B cell (primary cell): ENCODE measurements around the gene TRERF1. TPM values are rescaled to one million over a fixed set of nuclear protein-coding genes. Genes with fewer than 3 reads are reported as not detected.

ENCODE experiments used
- ATAC-seq: fragments of 200-7000 bp; cut with Tn5 transposase; one replicate; pipeline ENCODE4 v1.10.0; 2021; ENCODE audit warnings: low read depth, mild to moderate bottlenecking, moderate number of reproducible peaks, moderate library complexity
- CTCF ChIA-PET: fragments of 350-600 bp; sonication (Branson Sonifier 250); formaldehyde crosslinking; loops from one replicate; lab custom pipeline; 2021; ENCODE audit warnings: antibody characterized with exemption, inconsistent platforms; lab: Charles Lee
- POLR2A ChIA-PET: fragments of 350-600 bp; sonication (Branson Sonifier 250); formaldehyde crosslinking; loops from one replicate; lab custom pipeline; 2021; ENCODE audit warnings: antibody characterized with exemption; lab: Charles Lee
- DNase-seq: peaks from one replicate; pipeline ENCODE4 v3.0.0; 2013
- H2AFZ ChIP-seq: 2 replicates; pipeline ENCODE4 v1.6.1; 2012; ENCODE audit warnings: mild to moderate bottlenecking, low read depth, low read length; ENCODE audit not compliant: insufficient read depth, poor library complexity, severe bottlenecking
- H3K27ac ChIP-seq, 2 donors: 1 replicate in 1 of 2; 2 replicates in 1 of 2; pipeline ENCODE4 v1.5.1; 2012 to 2013; ENCODE audit warnings: low read length in 2 of 2, mild to moderate bottlenecking in 2 of 2, moderate library complexity in 1 of 2
- H3K27me3 ChIP-seq, 4 experiments: fragments of 200-600 bp in 1 of 4; sonication (generic) in 1 of 4; replicated peaks in 1 of 4; 1 replicate in 2 of 4; 2 replicates in 2 of 4; pipeline versions ENCODE4 v1.6.1 to v1.7.0; 2013 to 2016; ENCODE audit warnings: low read length in 3 of 4, mild to moderate bottlenecking in 2 of 4, mixed read lengths in 1 of 4, moderate library complexity in 1 of 4; ENCODE audit not compliant: insufficient read depth in 4 of 4, control insufficient read depth in 3 of 4; ENCODE audit errors: control extremely low read depth in 1 of 4
- H3K36me3 ChIP-seq, 2 experiments: replicated peaks in 1 of 2; 1 replicate in 1 of 2; 2 replicates in 1 of 2; pipeline versions ENCODE4 v1.6.1 to v1.7.1; 2013; ENCODE audit warnings: low read length in 1 of 2; ENCODE audit not compliant: insufficient read depth in 2 of 2, control insufficient read depth in 1 of 2; ENCODE audit errors: control extremely low read depth in 1 of 2, extremely low read depth in 1 of 2
- H3K4me1 ChIP-seq, 2 donors: fragments of 200-600 bp in 1 of 2; sonication (generic) in 1 of 2; 1 replicate in 1 of 2; 2 replicates in 1 of 2; pipeline versions ENCODE4 v1.5.1 to v1.6.1; 2013 to 2017; ENCODE audit warnings: low read length in 2 of 2; ENCODE audit not compliant: control insufficient read depth in 2 of 2, insufficient read depth in 2 of 2
- H3K4me2 ChIP-seq: replicated peaks from 2 replicates; pipeline ENCODE3; 2012; ENCODE audit warnings: mild to moderate bottlenecking, low read depth, low read length; ENCODE audit not compliant: poor library complexity, severe bottlenecking
- H3K4me3 ChIP-seq, 5 experiments: fragments of 200-600 bp in 1 of 5; sonication (generic) in 1 of 5; 1 replicate in 3 of 5; 2 replicates in 2 of 5; pipeline versions ENCODE4 v1.5.1 to v1.7.0; 2011 to 2016; ENCODE audit warnings: low read length in 4 of 5, mild to moderate bottlenecking in 4 of 5, low read depth in 2 of 5, control low read depth in 1 of 5, moderate library complexity in 1 of 5; ENCODE audit not compliant: insufficient read depth in 1 of 5; ENCODE audit errors: control extremely low read depth in 1 of 5, extremely low read depth in 1 of 5
- H3K79me2 ChIP-seq: fragments of 200-600 bp; sonication (generic); one replicate; pipeline ENCODE4 v1.6.0; 2016; ENCODE audit warnings: low read length; ENCODE audit not compliant: control insufficient read depth, insufficient read depth
- H3K9ac ChIP-seq: fragments of 200-600 bp; sonication (generic); 2 replicates; pipeline ENCODE4 v1.6.1; 2017; ENCODE audit warnings: mild to moderate bottlenecking, low read length, moderate library complexity
- H3K9me3 ChIP-seq, 3 donors: one replicate each; pipeline versions ENCODE4 v1.6.1 to v1.7.1; 2013; ENCODE audit warnings: low read length in 2 of 3; ENCODE audit not compliant: control insufficient read depth in 2 of 3, insufficient read depth in 1 of 3; ENCODE audit errors: control extremely low read depth in 1 of 3
- H4K20me1 ChIP-seq: 2 replicates; pipeline ENCODE4 v1.6.0; 2012; ENCODE audit warnings: mild to moderate bottlenecking, low read length; ENCODE audit not compliant: insufficient read depth, control insufficient read depth, poor library complexity, severe bottlenecking
- H3K27ac Mint-ChIP-seq: one replicate; pipeline ENCODE4 v1.8.0; 2021; ENCODE audit warnings: mixed read lengths
- H3K27me3 Mint-ChIP-seq: one replicate; pipeline ENCODE4 v1.8.0; 2021; ENCODE audit warnings: mixed read lengths
- H3K4me1 Mint-ChIP-seq: one replicate; pipeline ENCODE4 v1.8.0; 2021; ENCODE audit warnings: mixed read lengths
- H3K4me3 Mint-ChIP-seq: one replicate; pipeline ENCODE4 v1.8.0; 2021; ENCODE audit warnings: mixed read lengths
- H3K9me3 Mint-ChIP-seq: one replicate; pipeline ENCODE4 v1.8.0; 2022; ENCODE audit warnings: mixed read lengths; ENCODE audit not compliant: insufficient read depth
- CTCF ChIP-seq: fragments of 200-600 bp; IDR thresholded peaks from one replicate; pipeline ENCODE4 v1.8.0; 2022; ENCODE audit warnings: antibody characterized with exemption, mild to moderate bottlenecking
- EZH2 ChIP-seq: IDR thresholded peaks from 2 replicates; pipeline ENCODE4 v1.6.1; 2012; ENCODE audit warnings: borderline replicate concordance, low read depth, mild to moderate bottlenecking, moderate library complexity, low read length; ENCODE audit not compliant: insufficient read depth, poor library complexity, severe bottlenecking
- WGBS: methylation state at CpG from one replicate; pipeline ENCODE4 v1.1.5; 2013; ENCODE audit warnings: missing lambda C conversion rate; ENCODE audit not compliant: insufficient coverage; 5-methylcytosine and 5-hydroxymethylcytosine counted together
- intact Hi-C: fragments of 100-400 bp; cut with micrococcal nuclease; formaldehyde crosslinking; loops from one replicate; pipeline ENCODE4 v1.10.0; 2022
- polyA plus RNA-seq: library from polyadenylated mRNA; depleted of rRNA; stranded (reverse); fragments of >200 nt; gene quantifications from 2 replicates; pipeline ENCODE4 v1.2.3, GENCODE V29; 2012
- total RNA-seq, 2 donors: library from RNA; stranded (reverse); fragments of 120-200 nt in 1 of 2; gene quantifications; 1 replicate in 1 of 2; 2 replicates in 1 of 2; pipeline versions ENCODE4 v1.2.3 to v1.2.4, GENCODE V29; 2013 to 2022

TRERF1 gene
- total and polyA plus RNA-seq, 2 donors (not counting 1 experiment from before 2014, with no cell fraction given), result 3.5 to 6.7 TPM

DNA sequence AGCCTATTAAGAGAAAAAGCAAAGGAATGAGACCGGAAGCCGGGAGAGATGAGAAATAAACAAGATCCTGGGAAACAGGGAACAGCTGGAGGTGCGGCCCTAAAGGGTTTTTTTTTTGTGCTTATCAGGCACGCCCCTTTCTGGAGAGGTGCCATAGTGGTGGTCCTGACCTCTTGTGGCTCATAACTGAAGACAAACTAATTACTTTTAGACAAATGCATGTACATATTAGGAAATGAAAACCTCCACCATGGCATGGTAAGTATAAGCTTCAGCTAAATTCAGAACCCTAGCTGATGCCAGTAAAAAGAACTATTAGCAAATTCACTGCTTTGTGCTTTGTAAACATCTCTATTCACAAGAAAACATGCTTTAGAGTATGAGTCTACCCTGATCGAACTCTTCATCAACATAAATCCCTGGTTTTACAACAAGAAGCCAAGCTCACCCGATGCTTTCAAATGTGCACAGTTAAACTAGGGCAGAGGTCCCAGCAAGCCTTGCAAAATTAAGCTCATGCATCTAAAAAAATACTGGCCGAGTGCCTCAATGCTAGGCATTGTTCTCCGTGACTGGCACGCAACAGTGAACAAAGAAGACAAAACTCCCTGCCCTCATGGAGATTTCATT is 137.7 kb downstream of the TRERF1 start:
- peaks cover 7 to 18% of the 10 kb centered on the region in 2 donors for H3K4me1 ChIP-seq

More for the DNA sequence above, 137.7 kb downstream of the TRERF1 start:
- Mint-ChIP-seq H3K4me3 (no peak overlapping the region), H3K9me3 (no peaks in the 10 kb centered on the region), H3K27me3 (no peaks in the 10 kb centered on the region), H3K27ac (no peak overlapping the region), H3K4me1 (peaks cover 19% of the 10 kb centered on the region)
- H3K9me3 ChIP-seq, result no peaks in the 10 kb centered on the region
- TF ChIP-seq CTCF (no peak), EZH2 (no peak)
- H3K79me2 ChIP-seq, result no peaks in the 10 kb centered on the region
- DNase-seq, result no peak
- no peaks in the 10 kb centered on the region for H4K20me1 ChIP-seq
- no peak overlapping the region for H3K4me2 ChIP-seq
- ATAC-seq, result no peak
- intact Hi-C loops, result no loop called here
- WGBS, result 97% methylated on average over 4 of the region's 9 CpGs
- no peak overlapping the region for H2AFZ ChIP-seq
- no peaks in the 10 kb centered on the region for H3K36me3 ChIP-seq
- ChIA-PET POLR2A (no interaction called here), CTCF (interaction anchor here (1.7 kb wide), 1 partner anchor 76 kb away, joined by 3 read pairs; no protein-coding TSS in a partner anchor)
- no peak overlapping the region for H3K9ac ChIP-seq
- H3K27me3 ChIP-seq, result no peaks in the 10 kb centered on the region
- no peak overlapping the region for H3K4me3 ChIP-seq
- no peak overlapping the region for H3K27ac ChIP-seq
